ENCODE measurements around the gene ACSM6.

The ACSM6 gene

GRCh38 chr10:95247200-95247880 is 53.3 kb downstream of the ACSM6 start:
- DNase-seq = no peak

GRCh38 chr10:95247881-95248583 is 54.0 kb downstream of the ACSM6 start:
- no peak for DNase-seq

GRCh38 chr10:95248989-95249388 is 55.0 kb downstream of the ACSM6 start:
- no peak for DNase-seq

GRCh38 chr10:95249467-95249866 is 55.4 kb downstream of the ACSM6 start:
- no peak for DNase-seq

GRCh38 chr10:95250856-95251255 is 56.8 kb downstream of the ACSM6 start:
- no peak for DNase-seq

- DNase-seq = no peak
Measured at GRCh38 chr10:95253007-95253406, 59.0 kb downstream of the ACSM6 start.

- no peak for DNase-seq
Measured at GRCh38 chr10:95253686-95254085, 59.6 kb downstream of the ACSM6 start.

GRCh38 chr10:95254629-95255028 is 60.6 kb downstream of the ACSM6 start:
- DNase-seq = no peak

- DNase-seq = no peak
Measured at GRCh38 chr10:95256268-95256667, 62.2 kb downstream of the ACSM6 start.

GRCh38 chr10:95257849-95258248 is 63.8 kb downstream of the ACSM6 start:
- no peak for DNase-seq

- DNase-seq = no peak
Measured at GRCh38 chr10:95260397-95260881, 66.4 kb downstream of the ACSM6 start.

GRCh38 chr10:95260909-95261552 is 67.0 kb downstream of the ACSM6 start:
- no peak for DNase-seq

- DNase-seq = no peak
Measured at GRCh38 chr10:95261926-95262325, 67.9 kb downstream of the ACSM6 start.

- DNase-seq = no peak
Measured at GRCh38 chr10:95262763-95263518, 68.9 kb downstream of the ACSM6 start.

- DNase-seq = no peak
Measured at GRCh38 chr10:95263864-95264226, 69.8 kb downstream of the ACSM6 start.

- no peak for DNase-seq
Measured at GRCh38 chr10:95264227-95265051, 70.4 kb downstream of the ACSM6 start.

- DNase-seq = no peak
Measured at GRCh38 chr10:95265572-95265971, 71.5 kb downstream of the ACSM6 start.

- DNase-seq = no peak
Measured at GRCh38 chr10:95266674-95267095, 72.6 kb downstream of the ACSM6 start.

GRCh38 chr10:95267251-95267650 is 73.2 kb downstream of the ACSM6 start:
- no peak for DNase-seq

- no peak for DNase-seq
Measured at GRCh38 chr10:95268438-95268837, 74.4 kb downstream of the ACSM6 start.

GRCh38 chr10:95273393-95274312 is 79.6 kb downstream of the ACSM6 start:
- no peak for DNase-seq
